Osteoblast (primary cell): Measurements from ENCODE around the gene GSTM1. TPM values are rescaled to one million over a fixed set of nuclear protein-coding genes. Genes with fewer than 3 reads are reported as not detected.
"Not testable (repeated sequence)": the region's sequence is repeated elsewhere in the genome, so short reads cannot be mapped to it uniquely, and the experiment has no call there.

Experiments
- DNase-seq: peaks from one replicate; pipeline ENCODE4 v3.0.0; 2011; ENCODE audit warnings: low spot score, mixed read lengths; ENCODE audit not compliant: insufficient read length; ENCODE audit errors: missing footprints
- H2AFZ ChIP-seq: 2 replicates; pipeline ENCODE4 v1.6.0; 2011; ENCODE audit warnings: mild to moderate bottlenecking, low read length
- H3K27ac ChIP-seq: 2 replicates; pipeline ENCODE4 v1.5.1; 2011; ENCODE audit warnings: mild to moderate bottlenecking, low read depth, low read length, moderate library complexity
- H3K27me3 ChIP-seq: 2 replicates; pipeline ENCODE4 v1.6.0; 2012; ENCODE audit warnings: mild to moderate bottlenecking, control low read depth, inconsistent platforms, low read length, moderate library complexity; ENCODE audit not compliant: insufficient read depth
- H3K36me3 ChIP-seq: 2 replicates; pipeline ENCODE4 v1.5.1; 2011; ENCODE audit warnings: mild to moderate bottlenecking, low read length, control low read depth, moderate library complexity; ENCODE audit not compliant: insufficient read depth
- H3K4me1 ChIP-seq: 2 replicates; pipeline ENCODE4 v1.5.1; 2011; ENCODE audit warnings: mild to moderate bottlenecking, low read length, control low read depth, moderate library complexity; ENCODE audit not compliant: insufficient read depth
- H3K4me2 ChIP-seq: 2 replicates; pipeline ENCODE4 v1.6.0; 2011; ENCODE audit warnings: mild to moderate bottlenecking, low read length; ENCODE audit not compliant: insufficient read depth
- H3K4me3 ChIP-seq: fragments of 200-600 bp; sonication (generic); 3 replicates; pipeline ENCODE4 v1.5.1; 2012; ENCODE audit warnings: mild to moderate bottlenecking, low read length, inconsistent platforms; ENCODE audit not compliant: insufficient read depth
- H3K79me2 ChIP-seq: 2 replicates; pipeline ENCODE4 v1.6.0; 2012; ENCODE audit warnings: mild to moderate bottlenecking, low read length, control low read depth, inconsistent platforms; ENCODE audit not compliant: insufficient read depth
- H3K9me3 ChIP-seq: 2 replicates; pipeline ENCODE4 v1.5.1; 2011; ENCODE audit warnings: low read depth, low read length, control low read depth
- H4K20me1 ChIP-seq: 2 replicates; pipeline ENCODE4 v1.6.0; 2012; ENCODE audit warnings: mild to moderate bottlenecking, low read length, control low read depth; ENCODE audit not compliant: insufficient read depth
- total RNA-seq: library from RNA; depleted of rRNA; stranded (reverse); fragments of >200 nt; gene quantifications from 2 replicates; pipeline ENCODE4 v1.2.3, GENCODE V29; 2012
- TF ChIP-seq, protein P1 (sequence below): IDR thresholded peaks from 2 replicates; pipeline ENCODE4 v1.5.1; 2011; ENCODE audit warnings: mild to moderate bottlenecking, low read depth, low read length, moderate library complexity; ENCODE audit errors: extremely low read depth

Gene GSTM1
- total RNA-seq, 1 donor, result not detected

DNA sequence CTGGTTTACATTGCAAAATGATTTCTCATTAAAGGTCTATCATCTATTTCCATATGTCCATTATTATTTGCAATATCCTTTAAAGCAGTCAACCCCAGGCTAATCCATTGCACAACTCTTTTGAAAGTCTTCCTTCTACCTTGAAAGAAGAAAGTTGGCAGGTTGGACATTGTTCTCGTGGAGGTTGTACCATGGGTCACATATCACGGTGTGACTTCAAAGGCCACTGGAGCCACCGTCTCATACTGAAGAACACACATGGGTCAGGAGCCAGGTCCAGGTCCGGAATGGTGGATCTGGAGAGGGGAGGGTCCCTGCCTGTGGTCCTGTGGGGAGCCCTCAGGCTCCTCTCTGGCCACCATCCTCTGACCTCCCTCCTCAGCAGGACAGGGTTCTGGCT is 1.7 kb upstream of the GSTM1 start:
- H3K27ac ChIP-seq, H3K4me1 ChIP-seq, H3K36me3 ChIP-seq, H4K20me1 ChIP-seq, H2AFZ ChIP-seq, DNase-seq, H3K4me3 ChIP-seq, H3K4me2 ChIP-seq, H3K79me2 ChIP-seq, H3K9me3 ChIP-seq, H3K27me3 ChIP-seq: not testable (repeated sequence)

DNA sequence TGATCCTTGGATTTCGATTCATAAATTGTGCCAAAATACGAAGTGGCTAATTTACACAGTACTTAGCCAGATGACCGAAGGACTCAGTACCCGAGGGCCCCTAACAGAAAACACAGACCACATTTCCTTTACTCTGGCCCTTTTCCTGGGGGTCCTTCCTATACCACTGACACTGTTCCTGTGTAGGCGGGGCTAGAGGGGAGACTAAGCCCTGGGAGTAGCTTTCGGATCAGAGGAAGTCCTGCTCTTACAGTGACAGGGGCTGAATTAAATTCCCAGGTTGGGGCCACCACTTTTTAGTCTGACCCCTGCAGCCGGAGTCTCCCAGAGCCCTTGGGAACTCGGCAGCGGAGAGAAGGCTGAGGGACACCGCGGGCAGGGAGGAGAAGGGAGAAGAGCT is 508 bp upstream of the GSTM1 start:
- H3K79me2 ChIP-seq, H4K20me1 ChIP-seq, H3K4me1 ChIP-seq, DNase-seq, H3K36me3 ChIP-seq, H3K27ac ChIP-seq, H3K27me3 ChIP-seq, H3K9me3 ChIP-seq: not testable (repeated sequence)
- H2AFZ ChIP-seq, result peak overlapping the region; percentile 59
- peak overlapping the region; percentile 76 for H3K4me2 ChIP-seq
- H3K4me3 ChIP-seq, result peak overlapping the region; percentile 61

DNA sequence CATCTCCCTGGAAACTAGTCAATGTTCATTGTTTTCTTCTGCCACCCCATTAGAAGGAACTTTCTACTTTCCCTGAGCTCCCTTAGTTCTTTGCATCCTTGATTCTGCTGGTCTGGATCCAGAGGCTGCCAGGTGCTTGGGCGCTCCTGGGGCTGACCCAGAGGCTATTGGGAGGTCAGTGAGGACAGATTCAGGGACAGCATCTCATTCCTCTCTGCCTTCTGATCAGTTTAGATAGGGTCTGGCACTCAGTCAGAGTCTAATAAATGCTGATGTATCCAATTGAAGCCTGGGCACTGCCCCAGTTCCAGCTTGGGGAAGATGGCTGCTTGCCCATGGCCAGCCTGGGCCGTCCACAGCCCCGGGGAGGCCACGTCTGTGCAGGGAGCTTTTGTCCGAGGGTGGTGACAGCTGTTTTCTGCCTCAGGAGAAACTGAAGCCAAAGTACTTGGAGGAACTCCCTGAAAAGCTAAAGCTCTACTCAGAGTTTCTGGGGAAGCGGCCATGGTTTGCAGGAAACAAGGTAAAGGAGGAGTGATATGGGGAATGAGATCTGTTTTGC is 2.3 kb downstream of the GSTM1 start:
- H3K4me1 ChIP-seq, result no peaks in the 10 kb centered on the region
- no peak overlapping the region for H3K4me2 ChIP-seq
- H3K9me3 ChIP-seq, result no peaks in the 10 kb centered on the region
- TF ChIP-seq, protein P1, sequence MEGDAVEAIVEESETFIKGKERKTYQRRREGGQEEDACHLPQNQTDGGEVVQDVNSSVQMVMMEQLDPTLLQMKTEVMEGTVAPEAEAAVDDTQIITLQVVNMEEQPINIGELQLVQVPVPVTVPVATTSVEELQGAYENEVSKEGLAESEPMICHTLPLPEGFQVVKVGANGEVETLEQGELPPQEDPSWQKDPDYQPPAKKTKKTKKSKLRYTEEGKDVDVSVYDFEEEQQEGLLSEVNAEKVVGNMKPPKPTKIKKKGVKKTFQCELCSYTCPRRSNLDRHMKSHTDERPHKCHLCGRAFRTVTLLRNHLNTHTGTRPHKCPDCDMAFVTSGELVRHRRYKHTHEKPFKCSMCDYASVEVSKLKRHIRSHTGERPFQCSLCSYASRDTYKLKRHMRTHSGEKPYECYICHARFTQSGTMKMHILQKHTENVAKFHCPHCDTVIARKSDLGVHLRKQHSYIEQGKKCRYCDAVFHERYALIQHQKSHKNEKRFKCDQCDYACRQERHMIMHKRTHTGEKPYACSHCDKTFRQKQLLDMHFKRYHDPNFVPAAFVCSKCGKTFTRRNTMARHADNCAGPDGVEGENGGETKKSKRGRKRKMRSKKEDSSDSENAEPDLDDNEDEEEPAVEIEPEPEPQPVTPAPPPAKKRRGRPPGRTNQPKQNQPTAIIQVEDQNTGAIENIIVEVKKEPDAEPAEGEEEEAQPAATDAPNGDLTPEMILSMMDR, result no peak
- H2AFZ ChIP-seq, result no peak overlapping the region
- H4K20me1 ChIP-seq, result no peaks in the 10 kb centered on the region
- H3K4me3 ChIP-seq, result no peak overlapping the region
- H3K27ac ChIP-seq, result no peak overlapping the region
- no peak for DNase-seq
- H3K36me3 ChIP-seq, result no peaks in the 10 kb centered on the region
- H3K79me2 ChIP-seq, result no peaks in the 10 kb centered on the region
- no peaks in the 10 kb centered on the region for H3K27me3 ChIP-seq

DNA sequence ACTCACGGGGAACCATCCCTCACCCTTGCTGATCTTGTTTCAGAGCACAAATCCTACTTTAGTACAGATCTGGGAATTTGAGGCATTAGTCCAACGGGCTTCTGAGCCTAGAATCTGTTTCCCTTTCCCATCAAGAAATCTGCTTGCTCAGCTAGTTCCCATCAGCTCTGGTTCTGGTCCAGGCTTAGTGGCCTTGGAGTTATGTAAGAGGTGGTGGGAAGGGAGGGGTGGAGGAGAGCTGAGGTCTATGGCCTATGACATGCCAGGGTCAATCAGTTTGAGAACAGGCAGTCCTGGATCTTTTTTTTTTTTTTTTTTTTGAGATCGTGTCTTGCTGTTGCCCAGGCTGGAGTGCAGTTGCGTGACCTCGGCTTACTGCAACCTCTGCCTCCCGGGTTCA is 4.1 kb downstream of the GSTM1 start:
- Histone ChIP-seq H3K4me2 (no peak overlapping the region), H4K20me1 (no peaks in the 10 kb centered on the region), H3K4me3 (no peak overlapping the region), H3K27ac (no peak overlapping the region), H3K9me3 (no peaks in the 10 kb centered on the region), H3K36me3 (no peaks in the 10 kb centered on the region), H2AFZ (no peak overlapping the region), H3K79me2 (no peaks in the 10 kb centered on the region), H3K4me1 (no peaks in the 10 kb centered on the region), H3K27me3 (no peaks in the 10 kb centered on the region)
- TF ChIP-seq, protein P1, result no peak
- no peak for DNase-seq

DNA sequence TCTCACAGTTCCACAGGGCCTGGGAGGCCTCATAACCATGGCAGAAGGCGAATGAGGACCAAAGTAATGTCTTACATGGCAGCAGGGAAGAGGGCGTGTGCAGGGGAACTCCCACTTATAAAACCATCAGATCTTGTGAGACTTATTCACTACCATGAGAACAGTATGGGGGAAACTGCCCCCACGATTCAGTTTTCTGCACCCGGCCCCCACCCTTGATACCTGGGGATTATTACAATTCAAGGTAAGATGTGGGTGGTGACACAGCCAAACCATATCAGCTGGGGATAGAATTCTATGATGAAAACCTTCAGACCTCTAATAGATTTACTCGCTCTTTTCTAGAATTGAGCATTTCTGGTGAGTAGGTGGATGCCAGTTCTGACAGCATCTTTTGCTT is 6.8 kb downstream of the GSTM1 start:
- H3K79me2 ChIP-seq, result not testable (repeated sequence)

DNA sequence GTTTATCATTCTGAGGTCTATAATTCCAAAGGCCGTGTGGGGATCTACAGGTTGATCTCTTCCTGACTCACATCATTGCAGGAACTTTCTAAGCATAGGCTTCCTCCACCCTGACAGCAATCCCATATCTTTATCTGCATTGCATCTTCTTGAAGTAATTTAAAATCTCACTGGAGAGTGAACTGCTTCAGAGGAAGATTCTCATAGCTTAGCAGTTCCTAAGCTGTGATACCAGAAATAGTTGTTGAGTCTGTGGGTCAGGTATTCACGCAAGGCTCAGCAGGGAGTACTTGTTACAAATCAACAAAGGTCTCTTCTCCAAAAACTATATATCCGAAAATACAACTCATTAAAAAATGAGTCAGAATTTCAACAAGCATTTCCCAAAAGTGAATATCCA is 7.5 kb downstream of the GSTM1 start:
- H3K36me3 ChIP-seq, H3K27me3 ChIP-seq, H3K4me3 ChIP-seq, H4K20me1 ChIP-seq, H3K9me3 ChIP-seq, H3K79me2 ChIP-seq, H3K27ac ChIP-seq, H3K4me1 ChIP-seq, H2AFZ ChIP-seq, DNase-seq, H3K4me2 ChIP-seq: not testable (repeated sequence)

More for the DNA sequence above, 6.8 kb downstream of the GSTM1 start:
- not testable (repeated sequence) for H3K4me3 ChIP-seq, DNase-seq, H3K4me1 ChIP-seq, H3K9me3 ChIP-seq, H3K36me3 ChIP-seq, H2AFZ ChIP-seq, H4K20me1 ChIP-seq, H3K4me2 ChIP-seq, H3K27me3 ChIP-seq, H3K27ac ChIP-seq
